Measurements from ENCODE around the gene SIL1. TPM values are rescaled to one million over a fixed set of nuclear protein-coding genes. Genes with fewer than 3 reads are reported as not detected.
"Not testable (repeated sequence)": the region's sequence is repeated elsewhere in the genome, so short reads cannot be mapped to it uniquely, and the experiment has no call there.

SIL1 gene
- total and polyA plus RNA-seq, 5 donors: 43.4 to 51.6 (median 43.7) TPM

DNA sequence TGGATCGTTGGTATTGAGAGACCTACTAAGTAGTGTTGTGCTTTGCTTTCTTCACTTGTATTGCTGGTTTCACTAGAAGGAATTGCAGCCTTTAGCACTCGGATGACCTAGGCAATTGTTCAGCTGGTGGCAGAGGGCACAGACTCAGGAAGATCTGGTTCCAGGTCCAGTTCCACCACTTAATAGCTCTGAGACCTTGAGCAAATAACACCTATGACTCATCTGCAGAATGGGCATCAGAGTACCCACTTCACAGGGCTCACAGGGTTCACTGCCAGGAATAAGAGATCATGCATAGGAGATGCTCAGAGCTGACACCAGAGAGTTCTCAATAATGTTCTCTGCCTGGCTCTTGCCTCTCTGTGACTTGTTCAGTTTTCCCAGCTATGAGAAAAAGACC, 133.6 kb downstream of the SIL1 start:
- H3K4me1 ChIP-seq (ENCODE audit: control insufficient read depth, insufficient read depth, low read length): peaks cover 12% of the 10 kb centered on the region
- H3K9me3 ChIP-seq (ENCODE audit: control insufficient read depth, low read length): no peaks in the 10 kb centered on the region
- 89% methylated on average over 2 of the region's 2 CpGs for WGBS
- DNase-seq (no peak), ATAC-seq (no peak)
- no peak overlapping the region for H3K4me3 ChIP-seq (ENCODE audit: low read length)
- H3K27ac ChIP-seq (ENCODE audit: low read length): no peak overlapping the region
- no peaks in the 10 kb centered on the region for H3K27me3 ChIP-seq (ENCODE audit: control insufficient read depth, insufficient read depth)
- intact Hi-C loops (cut with DNase I): no loop called here

- intact Hi-C loops (cut with DNase I): no loop called here
- WGBS: 81% methylated on average over 1 of the region's 1 CpG
- H3K4me3 ChIP-seq (ENCODE audit: low read length): no peak overlapping the region
- peaks cover 12% of the 10 kb centered on the region for H3K4me1 ChIP-seq (ENCODE audit: control insufficient read depth, insufficient read depth, low read length)
- H3K27ac ChIP-seq (ENCODE audit: low read length): no peak overlapping the region
- DNase-seq (no peak), ATAC-seq (no peak)
- no peaks in the 10 kb centered on the region for H3K9me3 ChIP-seq (ENCODE audit: control insufficient read depth, low read length)
- H3K27me3 ChIP-seq (ENCODE audit: control insufficient read depth, insufficient read depth): no peaks in the 10 kb centered on the region
Observed at GRCh38 chr5:139063664-139064054, 134.5 kb downstream of the SIL1 start.

GRCh38 chr5:139062910-139063663, 135.1 kb downstream of the SIL1 start:
- 97% methylated on average over 1 of the region's 1 CpG for WGBS
- no peak overlapping the region for H3K4me3 ChIP-seq (ENCODE audit: low read length)
- ATAC-seq (no peak), DNase-seq (no peak)
- no peaks in the 10 kb centered on the region for H3K9me3 ChIP-seq (ENCODE audit: control insufficient read depth, low read length)
- H3K27me3 ChIP-seq (ENCODE audit: control insufficient read depth, insufficient read depth): no peaks in the 10 kb centered on the region
- peaks cover 10% of the 10 kb centered on the region for H3K4me1 ChIP-seq (ENCODE audit: control insufficient read depth, insufficient read depth, low read length)
- intact Hi-C loops (cut with DNase I): no loop called here
- no peak overlapping the region for H3K27ac ChIP-seq (ENCODE audit: low read length)

- intact Hi-C loops (cut with DNase I): no loop called here
- Histone ChIP-seq H3K9me3 (ENCODE audit: control insufficient read depth, low read length) (no peaks in the 10 kb centered on the region), H3K27me3 (ENCODE audit: control insufficient read depth, insufficient read depth) (no peaks in the 10 kb centered on the region), H3K4me3 (ENCODE audit: low read length) (no peak overlapping the region), H3K27ac (ENCODE audit: low read length) (no peak overlapping the region), H3K4me1 (ENCODE audit: control insufficient read depth, insufficient read depth, low read length) (peaks cover 12% of the 10 kb centered on the region)
- ATAC-seq (no peak), DNase-seq (no peak)
- WGBS: 66% methylated on average over 4 of the region's 4 CpGs
Observed at GRCh38 chr5:139061856-139062255, 136.3 kb downstream of the SIL1 start.

DNA sequence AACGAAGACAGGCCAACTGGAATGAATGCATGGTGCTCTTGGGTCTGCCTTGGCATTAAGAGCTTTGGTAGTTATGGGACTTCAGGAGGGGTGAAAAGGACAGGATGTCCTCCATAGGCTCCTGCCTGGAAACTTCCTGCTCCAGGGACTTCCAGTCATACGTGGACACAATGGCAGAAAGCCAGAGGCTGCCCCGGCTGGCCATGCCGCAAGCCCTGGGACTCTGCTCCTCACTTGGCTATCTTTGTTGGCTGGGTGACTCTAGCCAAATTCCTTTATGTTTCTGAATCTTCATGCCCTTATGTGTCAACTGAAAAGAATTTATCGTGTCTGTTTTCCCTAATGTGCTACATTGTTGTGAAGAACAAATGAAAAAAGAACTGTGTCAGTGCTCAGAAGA, 136.9 kb downstream of the SIL1 start:
- intact Hi-C loops (cut with DNase I): no loop called here
- no peaks in the 10 kb centered on the region for H3K9me3 ChIP-seq (ENCODE audit: control insufficient read depth, low read length)
- H3K4me3 ChIP-seq (ENCODE audit: low read length): no peak overlapping the region
- peak; percentile 85 for ATAC-seq
- peak; percentile 74 to 82 (median 75) for DNase-seq
- no peaks in the 10 kb centered on the region for H3K27me3 ChIP-seq (ENCODE audit: control insufficient read depth, insufficient read depth)
- peaks cover 12% of the 10 kb centered on the region for H3K4me1 ChIP-seq (ENCODE audit: control insufficient read depth, insufficient read depth, low read length)
- H3K27ac ChIP-seq (ENCODE audit: low read length): peak overlapping the region; percentile 1
- 24% methylated on average over 5 of the region's 5 CpGs for WGBS

- 96% methylated on average over 2 of the region's 2 CpGs for WGBS
- intact Hi-C loops (cut with DNase I): no loop called here
- Histone ChIP-seq H3K4me1 (ENCODE audit: control insufficient read depth, insufficient read depth, low read length) (peaks cover 9% of the 10 kb centered on the region), H3K4me3 (ENCODE audit: low read length) (no peak overlapping the region), H3K27ac (ENCODE audit: low read length) (no peak overlapping the region), H3K27me3 (ENCODE audit: control insufficient read depth, insufficient read depth) (no peaks in the 10 kb centered on the region), H3K9me3 (ENCODE audit: control insufficient read depth, low read length) (no peaks in the 10 kb centered on the region)
- DNase-seq (no peak), ATAC-seq (no peak)
Observed at GRCh38 chr5:139058121-139058520, 140.0 kb downstream of the SIL1 start.

DNA sequence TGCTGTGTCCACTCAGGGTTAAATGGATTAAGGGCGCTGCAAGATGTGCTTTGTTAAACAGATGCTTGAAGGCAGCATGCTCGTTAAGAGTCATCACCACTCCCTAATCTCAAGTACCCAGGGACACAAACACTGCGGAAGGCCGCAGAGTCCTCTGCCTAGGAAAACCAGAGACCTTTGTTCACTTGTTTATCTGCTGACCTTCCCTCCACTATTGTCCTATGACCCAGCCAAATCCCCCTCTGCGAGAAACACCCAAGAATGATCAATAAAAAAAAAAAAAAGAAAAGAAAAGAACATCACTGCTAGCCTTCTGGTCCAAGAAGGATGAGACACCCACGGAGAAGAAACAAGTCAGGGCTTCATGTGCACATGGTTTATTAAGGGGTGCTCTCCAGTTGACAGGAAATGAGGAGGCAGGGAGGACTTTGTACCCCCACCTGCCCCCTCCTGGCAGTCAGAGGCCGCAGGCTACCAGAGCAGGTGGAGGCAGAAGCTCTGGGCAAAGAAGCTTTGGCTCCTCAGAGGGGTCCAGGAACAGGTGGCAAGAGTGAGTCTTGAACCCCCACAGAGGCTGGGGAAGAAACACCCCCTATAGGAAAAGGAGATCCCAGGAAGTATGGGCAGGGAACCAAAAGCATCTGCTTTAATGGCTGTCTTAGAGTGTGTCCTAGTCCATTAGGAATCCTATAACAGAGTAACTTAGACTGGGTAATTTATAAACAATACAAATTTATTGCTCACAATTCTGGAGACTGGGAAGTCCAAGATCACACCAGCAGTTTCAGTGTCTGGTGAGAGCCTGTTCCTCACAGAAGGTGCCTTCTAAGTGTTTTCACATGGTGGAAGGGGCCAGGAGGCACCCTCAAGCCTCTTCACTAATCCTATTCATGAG, 140.9 kb downstream of the SIL1 start:
- H3K27me3 ChIP-seq (ENCODE audit: control insufficient read depth, insufficient read depth); H3K9me3 ChIP-seq (ENCODE audit: control insufficient read depth, low read length); H3K4me3 ChIP-seq (ENCODE audit: low read length); DNase-seq; intact Hi-C loops (cut with DNase I); H3K27ac ChIP-seq (ENCODE audit: low read length); ATAC-seq; H3K4me1 ChIP-seq (ENCODE audit: control insufficient read depth, insufficient read depth, low read length): not testable (repeated sequence)
- 75% methylated on average over 5 of the region's 7 CpGs for WGBS

- Histone ChIP-seq H3K9me3 (ENCODE audit: control insufficient read depth, low read length) (no peaks in the 10 kb centered on the region), H3K4me1 (ENCODE audit: control insufficient read depth, insufficient read depth, low read length) (peaks cover 2% of the 10 kb centered on the region), H3K4me3 (ENCODE audit: low read length) (no peak overlapping the region), H3K27ac (ENCODE audit: low read length) (no peak overlapping the region), H3K27me3 (ENCODE audit: control insufficient read depth, insufficient read depth) (no peaks in the 10 kb centered on the region)
- intact Hi-C loops (cut with DNase I): no loop called here
- ATAC-seq (no peak), DNase-seq (no peak)
Observed at GRCh38 chr5:139052975-139053374, 145.2 kb downstream of the SIL1 start.

DNA sequence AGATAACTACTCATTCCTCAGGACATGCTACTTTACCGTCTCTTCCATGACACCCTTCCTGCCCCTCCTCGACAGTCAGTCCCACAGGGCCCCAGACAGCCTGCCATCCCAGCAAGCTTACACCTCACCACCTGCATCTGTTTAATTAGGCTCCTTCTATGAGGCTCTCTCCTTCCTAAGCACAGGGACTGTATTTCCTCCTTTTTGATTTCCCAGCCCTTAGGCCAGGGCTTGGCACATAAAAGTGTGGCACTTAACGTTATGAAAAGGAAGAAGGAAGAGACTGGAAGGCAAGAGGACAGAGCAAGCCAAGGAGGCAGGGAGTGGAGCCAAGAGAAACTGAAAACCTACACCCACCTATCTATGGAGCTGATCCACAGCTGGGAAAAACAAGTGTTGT, 146.8 kb downstream of the SIL1 start:
- Histone ChIP-seq H3K4me1 (ENCODE audit: control insufficient read depth, insufficient read depth, low read length) (no peaks in the 10 kb centered on the region), H3K27me3 (ENCODE audit: control insufficient read depth, insufficient read depth) (no peaks in the 10 kb centered on the region), H3K4me3 (ENCODE audit: low read length) (no peak overlapping the region), H3K27ac (ENCODE audit: low read length) (no peak overlapping the region), H3K9me3 (ENCODE audit: control insufficient read depth, low read length) (no peaks in the 10 kb centered on the region)
- intact Hi-C loops (cut with DNase I): no loop called here
- ATAC-seq: no peak
- 56% methylated on average over 3 of the region's 3 CpGs for WGBS
- DNase-seq: no peak

DNA sequence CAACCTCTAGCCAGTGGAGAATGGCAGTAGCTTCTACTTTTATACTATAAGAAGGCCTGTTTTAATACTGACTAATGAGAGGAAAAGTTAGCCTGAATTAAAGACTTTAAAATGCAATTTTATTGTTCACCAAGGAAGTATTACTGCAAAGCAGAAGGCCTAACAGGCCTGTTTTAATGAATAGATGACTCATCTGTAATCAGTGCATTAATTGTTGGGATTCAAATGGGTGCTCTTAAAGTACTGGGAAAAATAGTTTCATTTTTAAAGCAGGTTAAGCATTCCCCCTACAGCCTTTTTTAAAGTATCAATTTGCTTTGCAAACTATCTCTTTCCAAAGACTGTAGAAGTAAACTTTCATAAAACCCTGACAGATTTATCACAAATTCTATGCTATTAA, 147.7 kb downstream of the SIL1 start:
- intact Hi-C loops (cut with DNase I): no loop called here
- H3K4me1 ChIP-seq (ENCODE audit: control insufficient read depth, insufficient read depth, low read length): no peaks in the 10 kb centered on the region
- H3K27me3 ChIP-seq (ENCODE audit: control insufficient read depth, insufficient read depth): no peaks in the 10 kb centered on the region
- no peak overlapping the region for H3K4me3 ChIP-seq (ENCODE audit: low read length)
- H3K9me3 ChIP-seq (ENCODE audit: control insufficient read depth, low read length): no peaks in the 10 kb centered on the region
- no peak for DNase-seq
- ATAC-seq: no peak
- H3K27ac ChIP-seq (ENCODE audit: low read length): no peak overlapping the region

DNA sequence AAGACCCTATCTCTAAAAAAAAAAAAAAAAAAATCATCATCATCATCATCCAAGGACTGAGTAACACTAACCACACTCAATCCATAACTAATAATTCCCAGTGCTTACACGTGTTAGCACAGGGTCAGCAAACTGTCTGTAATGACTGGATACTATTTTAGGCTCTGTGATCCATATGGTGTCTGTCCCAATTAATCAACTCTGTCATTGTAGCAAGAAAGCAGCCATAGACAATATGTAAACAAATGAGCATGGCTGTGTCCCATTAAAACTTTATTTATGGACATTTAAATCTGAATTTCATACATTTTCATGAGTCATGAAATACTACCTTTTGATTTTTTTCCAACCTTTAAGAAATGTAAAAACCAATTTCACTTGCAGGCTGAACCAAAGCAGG, 148.4 kb downstream of the SIL1 start:
- no peak for DNase-seq
- no peaks in the 10 kb centered on the region for H3K27me3 ChIP-seq (ENCODE audit: control insufficient read depth, insufficient read depth)
- H3K27ac ChIP-seq (ENCODE audit: low read length): no peak overlapping the region
- no peaks in the 10 kb centered on the region for H3K9me3 ChIP-seq (ENCODE audit: control insufficient read depth, low read length)
- H3K4me1 ChIP-seq (ENCODE audit: control insufficient read depth, insufficient read depth, low read length): no peaks in the 10 kb centered on the region
- WGBS: 81% methylated on average over 1 of the region's 1 CpG
- no peak overlapping the region for H3K4me3 ChIP-seq (ENCODE audit: low read length)
- ATAC-seq: no peak
- intact Hi-C loops (cut with DNase I): no loop called here

Data from right cardiac atrium (tissue), 5 donors.